HG03354 (cell line): Measurements from ENCODE around the gene AMELY.
"Not testable (repeated sequence)": the region's sequence is repeated elsewhere in the genome, so short reads cannot be mapped to it uniquely, and the experiment has no call there.

Experiments
- ATAC-seq: cut with Tn5 transposase; IDR thresholded peaks from one replicate; pipeline ENCODE4 v1.9.1; 2021; ENCODE audit warnings: mild to moderate bottlenecking; ENCODE audit not compliant: unreplicated experiment, poor library complexity, severe bottlenecking

AMELY gene, protein sequence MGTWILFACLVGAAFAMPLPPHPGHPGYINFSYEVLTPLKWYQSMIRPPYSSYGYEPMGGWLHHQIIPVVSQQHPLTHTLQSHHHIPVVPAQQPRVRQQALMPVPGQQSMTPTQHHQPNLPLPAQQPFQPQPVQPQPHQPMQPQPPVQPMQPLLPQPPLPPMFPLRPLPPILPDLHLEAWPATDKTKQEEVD

DNA sequence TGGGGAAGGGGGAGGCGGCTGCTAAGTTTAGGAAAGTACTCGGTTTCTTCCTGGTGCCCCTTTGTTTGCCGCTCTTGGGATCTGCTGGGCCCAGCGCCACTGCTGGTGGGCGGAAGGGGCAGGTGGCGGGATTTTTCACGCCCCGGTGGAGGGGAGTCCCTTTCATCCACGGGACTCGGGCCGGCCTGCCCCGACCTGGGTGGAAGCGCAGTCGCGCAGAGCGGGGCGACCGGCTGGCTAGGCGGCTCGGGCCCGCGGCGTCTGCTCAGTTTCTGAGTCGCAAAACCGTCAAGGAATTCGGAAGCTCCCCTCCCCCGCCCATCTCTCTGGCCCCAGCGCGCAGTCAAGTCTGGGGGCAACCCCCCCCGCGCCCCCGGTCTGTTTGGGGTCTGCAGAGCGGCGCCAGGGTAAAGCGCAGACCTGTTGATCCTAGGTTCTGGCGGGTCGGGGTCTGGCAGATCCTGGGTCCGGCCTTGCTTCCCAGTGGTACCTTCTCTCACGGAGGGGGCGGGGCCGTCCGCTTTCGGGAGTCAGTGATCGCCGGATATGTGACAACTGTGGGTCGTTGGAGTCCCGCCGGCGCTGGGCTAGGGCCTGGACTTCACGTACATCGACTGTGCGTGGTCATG lies at the start of gene AMELY:
TSS of gene AMELY (minus strand) at position 500 of the 629 bp plus-strand sequence. CDS start 39,144 bp downstream, outside the sequence.
- ATAC-seq, result no peak

DNA sequence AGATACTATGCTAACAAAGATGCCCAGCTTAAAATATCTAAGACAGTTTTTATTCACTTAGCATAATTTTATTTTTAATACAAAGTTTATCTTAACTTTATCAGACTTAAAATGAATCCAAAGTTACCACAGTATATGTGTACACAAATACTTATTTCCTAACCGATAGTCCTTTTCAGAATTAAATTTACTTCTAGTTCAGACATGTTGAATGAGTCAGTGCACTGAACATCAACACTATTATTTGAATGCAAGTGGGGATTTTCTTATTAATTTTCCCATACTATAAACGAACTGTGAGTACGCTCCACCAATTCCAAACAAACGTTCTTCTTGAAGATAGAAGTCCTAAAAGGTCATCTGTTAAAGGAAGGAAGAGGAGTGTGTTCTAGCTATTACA lies 38.4 kb upstream of the AMELY start:
- no peak for ATAC-seq

DNA sequence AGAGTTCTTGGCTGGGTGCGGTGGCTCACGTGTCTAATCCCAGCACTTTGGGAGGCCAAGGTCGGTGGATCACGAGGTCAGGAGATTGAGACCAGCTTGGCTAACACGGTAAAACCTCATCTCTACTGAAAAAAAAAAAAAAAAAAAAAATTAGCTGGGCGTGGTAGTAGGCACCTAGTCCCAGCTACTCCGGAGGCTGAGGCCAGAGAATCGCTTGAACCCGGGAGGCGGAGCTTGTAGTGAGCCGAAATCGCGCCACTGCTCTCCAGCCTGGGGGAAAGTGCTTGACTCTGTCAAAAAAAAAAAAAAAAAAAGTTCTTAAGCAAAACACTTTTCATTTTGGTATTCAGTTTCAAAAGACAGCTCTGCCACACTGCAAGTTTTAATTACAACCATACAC lies 36.8 kb upstream of the AMELY start:
- no peak for ATAC-seq

DNA sequence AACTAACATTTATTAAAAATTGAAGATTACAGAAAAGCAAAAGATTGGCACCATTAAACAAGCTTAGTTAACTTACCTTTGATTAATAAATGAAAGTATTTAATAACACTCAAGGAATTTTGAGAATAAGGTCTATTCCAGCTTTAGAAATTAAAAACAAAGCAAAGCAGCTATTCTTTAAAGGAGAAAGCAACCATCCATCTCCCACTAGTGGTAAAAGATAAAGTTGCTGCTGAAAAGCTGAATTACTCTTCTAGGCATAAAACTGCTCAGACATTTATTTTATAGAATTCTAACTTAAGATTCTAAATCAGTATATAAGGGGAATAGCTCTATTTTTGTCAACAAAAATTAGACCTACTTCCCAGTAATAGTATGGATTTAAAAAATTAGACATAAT lies 36.1 kb upstream of the AMELY start:
- ATAC-seq, result no peak

DNA sequence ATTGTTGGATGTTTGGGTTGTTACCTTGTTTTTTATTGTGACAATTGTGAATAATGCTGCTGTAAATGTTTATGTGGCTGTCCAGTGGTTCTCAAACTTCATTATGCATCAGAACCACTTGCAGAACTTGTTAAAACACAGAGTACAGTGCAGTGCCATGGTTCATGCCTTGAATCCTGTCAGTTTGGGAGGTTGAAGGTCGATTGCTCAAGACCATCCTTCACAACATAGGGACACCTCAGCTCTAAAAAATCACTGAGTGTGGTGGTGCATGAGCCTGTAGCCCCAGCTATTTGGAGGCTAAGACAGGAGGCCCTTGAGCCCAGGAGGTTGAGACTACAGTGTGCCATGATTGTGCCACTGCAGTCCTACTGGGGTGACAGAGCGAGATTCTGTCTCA lies 23.9 kb upstream of the AMELY start:
- no peak for ATAC-seq

DNA sequence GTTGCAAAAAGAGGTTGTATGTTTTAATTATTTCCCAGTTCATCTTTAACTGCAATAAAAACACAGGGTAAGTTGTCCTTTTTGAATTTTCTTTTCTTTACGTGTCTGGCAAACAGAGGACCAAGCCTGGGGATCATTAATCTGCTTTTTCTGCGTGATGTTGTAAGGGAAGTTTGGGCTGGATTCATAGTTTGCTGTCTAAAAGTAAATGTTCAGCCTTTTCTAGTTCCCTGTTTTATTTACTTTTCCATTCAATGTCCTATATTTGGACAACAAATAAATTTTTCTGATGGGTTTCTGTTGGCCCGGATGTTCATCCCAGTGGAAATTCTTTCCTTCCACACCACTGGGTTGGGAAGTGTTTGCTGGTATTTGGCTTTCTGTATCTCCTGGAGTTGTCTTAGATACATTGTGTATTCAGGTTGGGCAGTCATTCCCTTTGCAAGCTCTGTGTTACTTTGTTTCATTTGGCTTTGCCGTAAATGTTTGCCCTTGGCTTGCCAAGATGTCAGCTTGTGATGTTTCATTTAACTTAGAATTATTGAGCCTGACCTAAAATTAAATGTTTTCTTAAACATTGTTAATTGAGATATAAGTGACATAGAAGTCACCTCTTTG lies 20.3 kb upstream of the AMELY start:
- no peak for ATAC-seq

DNA sequence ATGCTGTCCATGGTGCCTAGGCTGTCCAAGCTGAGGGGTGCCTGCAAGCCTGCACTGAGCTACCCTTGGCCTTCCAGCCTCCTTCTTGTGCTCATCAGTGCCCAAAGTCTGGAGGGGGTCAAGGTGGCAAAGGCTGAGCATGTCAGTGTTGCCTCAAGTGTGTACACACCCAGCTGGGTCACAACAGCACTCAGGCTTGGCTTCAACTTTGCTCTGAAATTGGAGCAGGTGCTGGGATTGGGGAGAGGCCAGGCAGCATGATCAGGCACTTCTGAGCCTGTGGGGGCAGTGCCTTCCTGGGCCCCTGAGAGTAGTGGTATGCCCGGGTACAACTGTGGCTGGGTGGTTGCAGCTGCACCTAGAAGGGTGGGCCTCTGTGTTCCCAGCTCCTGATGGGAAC lies 17.7 kb upstream of the AMELY start:
- ATAC-seq, result no peak

DNA sequence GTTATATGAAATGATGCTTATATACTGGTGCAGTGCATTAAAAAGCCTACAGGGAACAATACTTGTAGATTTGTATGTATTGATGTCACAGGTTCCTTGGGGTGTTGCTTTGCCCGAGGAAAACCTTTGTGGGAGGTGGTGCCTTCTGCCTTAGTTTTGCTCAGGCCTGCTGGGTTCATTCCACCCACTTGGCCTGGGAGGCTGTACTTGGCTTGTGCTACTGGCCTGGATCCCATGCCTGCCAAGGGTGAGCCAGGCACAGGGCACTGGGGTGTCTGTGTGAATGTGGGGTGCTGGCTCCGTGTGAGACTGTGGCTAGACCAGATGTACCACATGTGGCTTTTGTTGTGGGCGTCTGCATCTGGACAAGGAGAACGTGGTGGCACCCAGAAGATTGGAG lies 16.7 kb upstream of the AMELY start:
- ATAC-seq, result no peak

DNA sequence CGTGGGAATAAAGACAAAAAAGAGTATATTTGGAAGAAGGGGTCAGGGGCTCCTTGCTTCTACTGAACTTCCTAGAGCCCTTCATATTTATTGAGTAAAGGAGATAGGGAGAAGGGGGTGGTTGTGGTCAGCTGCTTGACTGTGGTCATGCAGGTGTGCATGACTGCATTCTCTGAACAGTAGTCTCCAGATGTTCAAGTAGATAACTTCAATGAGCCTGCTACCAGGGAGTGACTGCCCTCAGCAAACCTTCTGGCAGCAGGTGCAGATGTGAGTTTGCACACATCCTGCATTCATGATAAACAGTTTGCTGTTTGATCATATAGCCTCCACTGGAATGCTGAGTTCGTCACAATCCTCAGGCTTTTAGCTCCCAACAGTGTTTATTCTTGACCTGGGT lies 9.5 kb upstream of the AMELY start:
- no peak for ATAC-seq

DNA sequence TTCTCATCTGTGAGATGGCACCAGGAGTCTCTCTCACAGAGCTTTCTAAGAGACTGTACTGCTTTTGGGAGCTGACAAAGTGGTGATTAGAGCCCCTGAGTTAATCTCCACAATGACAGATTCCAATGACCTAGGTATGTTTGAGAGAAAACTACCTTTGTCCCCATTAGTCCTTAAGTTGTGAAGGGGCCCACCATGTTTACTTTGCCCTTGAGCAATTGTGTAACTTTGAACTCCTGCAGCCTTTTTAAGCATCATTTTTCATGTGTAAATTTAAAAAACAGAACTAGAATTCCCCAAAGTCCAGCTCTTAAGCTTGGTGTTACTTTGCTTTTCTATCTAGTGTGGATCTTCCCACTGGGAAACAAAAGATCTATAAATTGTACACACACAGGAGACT lies 1.8 kb upstream of the AMELY start:
- no peak for ATAC-seq

DNA sequence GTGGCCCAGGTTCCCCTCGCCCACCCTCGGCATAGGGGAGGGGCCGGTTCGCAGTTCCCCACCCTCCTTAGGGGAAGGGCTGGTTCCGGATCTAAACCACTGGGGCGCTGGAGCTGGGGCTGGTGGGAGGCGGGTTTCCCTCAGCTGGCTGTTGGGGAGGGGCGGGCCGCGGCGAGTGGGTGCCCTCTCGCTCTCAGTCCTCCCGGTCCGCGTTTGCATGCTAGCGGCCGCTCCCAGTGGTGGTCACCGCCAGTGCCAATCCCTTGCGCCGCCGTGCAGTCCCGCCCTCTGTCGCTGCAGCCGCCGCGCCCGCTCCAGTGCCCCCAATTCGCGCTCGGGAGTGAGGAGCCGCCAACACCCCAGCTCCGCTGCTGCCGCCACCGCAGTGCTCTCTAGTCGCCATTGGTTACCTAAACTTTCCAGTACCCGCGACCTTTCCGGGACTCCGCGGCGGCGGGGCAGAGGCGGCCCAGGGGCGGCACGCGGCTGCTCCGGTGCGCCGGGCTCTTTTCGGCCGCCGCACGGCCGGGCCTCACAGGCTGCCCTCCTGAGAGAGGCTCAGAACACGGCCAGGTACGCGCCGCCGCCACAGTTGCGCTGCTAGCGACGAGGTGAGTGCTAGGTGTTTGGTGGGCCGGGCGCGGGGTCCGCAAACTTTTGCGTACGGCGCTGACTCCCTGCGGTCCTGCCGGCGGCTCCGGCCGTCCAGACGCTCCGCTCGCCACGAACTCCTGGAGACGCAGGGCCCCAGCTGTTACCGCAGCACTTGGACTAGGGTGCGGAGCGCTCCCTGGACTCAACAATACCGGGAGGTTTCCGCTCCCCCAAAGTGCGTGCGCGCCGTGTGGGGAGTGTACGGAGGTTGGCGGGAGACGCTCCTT lies 940 bp downstream of the AMELY start, which contains the start of gene TBL1Y:
TSS of gene TBL1Y (plus strand) at position 326 of the 881 bp plus-strand sequence. CDS start 114,388 bp downstream, outside the sequence.
- no peak for ATAC-seq

DNA sequence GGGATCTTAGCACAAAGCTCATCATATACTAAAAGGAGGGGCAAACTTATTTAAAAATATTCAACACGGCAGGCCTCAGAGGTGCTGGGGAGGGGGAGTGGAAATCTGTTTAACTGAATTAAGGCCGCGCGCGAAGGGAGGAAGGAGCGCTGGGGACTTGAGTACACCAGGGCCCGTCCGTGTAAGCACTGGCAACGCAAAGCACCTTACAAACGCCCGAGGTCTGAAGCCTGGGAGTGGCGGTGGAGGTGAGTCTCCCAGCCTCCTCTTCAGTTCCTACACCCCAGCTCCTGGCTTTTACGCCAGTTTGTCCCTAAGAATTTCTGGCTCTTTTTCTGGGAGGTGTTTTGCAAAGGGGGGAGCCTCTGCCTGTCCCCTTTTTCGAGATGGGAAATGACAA lies 1.7 kb downstream of the AMELY start:
- ATAC-seq, result no peak

DNA sequence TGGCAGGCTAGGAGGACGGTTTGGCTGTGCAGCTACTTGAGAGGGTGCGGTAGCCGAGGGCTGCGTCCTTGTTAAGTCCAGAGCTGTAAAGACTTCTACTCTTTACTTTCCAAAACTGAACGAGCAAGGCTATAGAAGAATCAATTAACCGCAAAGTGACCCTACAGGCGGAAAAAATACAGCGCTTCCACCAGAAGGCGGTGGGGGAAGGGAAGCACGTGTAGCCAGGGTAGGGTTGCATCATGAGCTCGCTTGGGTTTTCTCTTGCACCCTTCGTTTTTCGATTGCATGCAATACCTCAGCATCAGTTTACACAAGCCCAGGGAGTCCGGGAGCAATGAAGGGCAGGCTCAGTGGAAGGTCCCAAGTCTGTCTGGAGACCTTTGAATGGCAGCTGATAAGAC lies 2.4 kb downstream of the AMELY start:
- no peak for ATAC-seq

DNA sequence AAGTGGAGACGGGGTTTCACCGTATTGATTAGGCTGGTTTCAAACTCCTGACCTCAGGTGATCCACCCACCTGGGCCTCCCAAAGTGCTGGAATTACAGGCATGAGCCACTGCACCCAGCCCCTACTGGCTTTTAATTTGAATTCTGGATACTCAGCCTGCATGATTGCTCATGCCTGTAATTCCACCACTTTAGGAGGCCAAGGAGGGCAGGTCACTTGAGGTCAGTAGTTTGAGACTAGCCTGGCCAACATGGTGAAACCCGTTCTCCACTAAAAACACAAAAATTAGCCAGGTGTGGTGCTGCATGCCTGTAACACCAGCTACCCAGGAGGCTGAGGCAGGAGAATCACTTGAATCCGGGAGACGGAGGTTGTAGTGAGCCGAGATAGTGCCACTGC lies 3.5 kb downstream of the AMELY start:
- not testable (repeated sequence) for ATAC-seq

DNA sequence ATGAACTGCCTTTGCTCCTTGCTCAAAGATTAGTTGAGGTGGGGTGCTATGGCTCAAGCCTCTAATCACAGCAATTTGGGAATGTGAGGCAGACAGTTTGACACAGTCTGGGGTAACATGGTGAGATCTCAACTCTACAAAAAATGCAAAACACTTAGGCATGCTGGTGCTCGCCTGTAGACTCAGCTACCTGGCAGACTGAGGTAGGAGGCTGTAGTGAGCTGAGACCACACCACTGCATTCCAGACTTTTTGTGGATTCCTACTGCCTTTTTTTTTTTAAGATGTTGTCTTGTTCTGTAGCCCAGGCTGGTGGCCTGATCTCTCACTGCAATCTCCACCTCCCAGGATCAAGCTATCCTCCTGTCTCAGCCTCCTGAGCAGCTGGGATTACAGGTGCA lies 4.0 kb downstream of the AMELY start:
- ATAC-seq, result no peak

DNA sequence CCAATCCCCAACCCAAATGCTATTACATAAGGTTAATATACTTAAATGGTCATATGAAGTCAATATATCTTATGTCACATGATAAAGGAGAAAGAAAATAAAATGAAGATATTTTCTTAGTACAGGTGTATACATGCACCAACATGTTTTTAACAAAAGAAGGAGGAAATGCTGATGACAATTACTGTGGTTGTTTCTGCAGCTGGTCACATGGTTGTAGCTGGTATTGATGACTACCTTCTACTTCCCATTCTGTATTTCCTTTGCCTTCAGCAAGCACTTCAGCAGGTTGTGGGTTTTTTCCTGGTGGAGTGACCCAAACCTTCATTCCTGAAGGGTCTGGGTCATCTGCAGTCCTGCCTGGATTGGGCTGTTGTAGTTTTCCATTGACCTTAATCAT lies 9.4 kb downstream of the AMELY start:
- not testable (repeated sequence) for ATAC-seq

DNA sequence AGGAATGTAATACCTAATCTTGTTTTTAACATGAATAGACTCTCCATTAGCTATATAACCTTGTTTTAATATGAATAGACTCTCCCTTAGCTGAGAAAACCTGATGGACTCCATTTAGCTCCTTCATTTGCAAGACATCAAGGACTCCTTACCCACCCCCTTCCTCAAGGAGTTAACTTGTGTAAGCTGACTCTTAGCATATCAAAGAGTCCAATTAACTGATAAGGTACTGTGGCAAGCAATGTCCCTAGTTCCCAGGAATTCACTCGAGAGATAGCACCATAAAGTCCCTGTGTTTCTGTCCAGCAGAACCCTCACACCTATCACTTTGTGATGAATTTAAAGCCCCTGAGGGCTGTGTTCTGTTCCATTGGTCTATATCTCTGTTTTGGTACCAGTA lies 16.3 kb downstream of the AMELY start:
- ATAC-seq, result no peak

DNA sequence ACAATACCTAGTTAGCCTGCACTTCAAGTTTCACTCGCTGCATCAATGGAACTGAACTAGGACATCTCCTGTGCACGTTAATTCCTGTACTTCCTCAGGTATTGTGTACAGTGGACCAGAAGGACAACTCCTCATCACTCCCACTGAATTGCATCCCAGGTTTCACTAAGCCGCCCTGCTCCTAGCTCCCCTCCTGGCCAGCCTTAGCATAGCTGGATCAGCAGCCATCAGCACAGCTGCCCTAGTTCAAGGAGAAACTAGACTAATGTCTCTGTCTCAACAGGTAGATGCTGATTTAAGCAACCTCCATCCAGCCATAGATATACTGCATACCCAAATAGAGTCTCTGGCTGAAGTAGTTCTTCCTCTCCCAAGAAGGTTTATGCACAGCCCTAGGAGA lies 17.1 kb downstream of the AMELY start:
- ATAC-seq, result no peak

DNA sequence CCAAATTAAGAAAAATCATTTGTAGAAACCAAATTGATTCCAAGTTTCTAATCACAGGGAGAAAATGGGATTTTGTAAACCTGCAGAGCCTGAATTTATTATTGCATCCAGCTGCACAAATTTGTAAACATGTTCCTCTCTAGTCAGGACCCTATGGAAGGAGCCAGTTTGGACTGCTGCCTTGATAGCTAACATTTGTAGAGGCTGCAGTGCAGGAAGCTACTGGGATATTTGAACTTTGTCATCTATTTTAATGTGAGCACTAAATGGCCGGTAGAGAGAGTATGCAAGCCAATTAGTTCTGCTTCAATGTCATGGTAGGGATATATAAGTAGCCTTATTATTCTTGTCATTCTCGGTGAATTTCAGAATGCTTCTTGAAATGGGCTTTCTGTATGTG lies 62.2 kb downstream of the AMELY start:
- ATAC-seq, result no peak

DNA sequence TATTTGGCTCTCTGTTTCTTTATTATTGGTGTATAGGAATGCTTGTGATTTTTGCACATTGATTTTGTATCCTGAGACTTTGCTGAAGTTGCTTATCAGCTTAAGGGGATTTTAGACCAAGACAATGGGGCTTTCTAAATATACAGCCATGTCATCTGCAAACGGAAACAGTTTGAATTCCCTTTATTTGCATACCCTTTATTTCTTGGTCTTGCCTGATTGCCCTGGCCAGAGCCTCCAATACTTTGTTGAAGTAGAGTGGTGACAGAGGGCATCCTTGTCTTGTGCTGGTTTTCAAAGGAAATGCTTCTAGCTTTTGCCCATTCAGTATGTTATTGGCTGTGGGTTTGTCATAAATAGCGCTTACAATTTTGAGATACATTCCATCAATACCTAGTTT lies 68.9 kb downstream of the AMELY start:
- not testable (repeated sequence) for ATAC-seq
